Gastrocnemius medialis (tissue), 4 donors: ENCODE data around the gene ATXN7. TPM values are rescaled to one million over a fixed set of nuclear protein-coding genes. Genes with fewer than 3 reads are reported as not detected.

Source experiments
- ATAC-seq, 2 donors: fragments of 150-250 bp; one replicate each; pipeline ENCODE4 v1.9.1; 2016
- DNase-seq, 2 donors: peaks; one replicate each; pipeline ENCODE4 v3.0.0-alpha.2; 2019
- H3K27ac ChIP-seq, 4 donors: fragments of 200-600 bp; sonication (generic); 1 replicate in 1 of 4; 2 replicates in 3 of 4; pipeline ENCODE4 v1.5.1; 2016 to 2018; ENCODE audit warnings: mild to moderate bottlenecking in 2 of 4, moderate library complexity in 1 of 4
- H3K27me3 ChIP-seq, 3 donors: fragments of 200-600 bp; sonication (generic) in 2 of 3; 1 replicate in 1 of 3; 2 replicates in 2 of 3; pipeline versions ENCODE4 v1.5.1 to v1.6.0; 2016 to 2019; ENCODE audit warnings: mild to moderate bottlenecking in 1 of 3, moderate library complexity in 1 of 3
- H3K36me3 ChIP-seq, 2 donors: fragments of 200-600 bp; sonication (generic) in 1 of 2; one replicate each; pipeline ENCODE4 v1.5.1; 2017 to 2018
- H3K4me1 ChIP-seq, 2 donors: fragments of 200-600 bp; sonication (generic) in 1 of 2; one replicate each; pipeline ENCODE4 v1.5.1; 2016 to 2017; ENCODE audit warnings: mild to moderate bottlenecking in 2 of 2
- H3K4me3 ChIP-seq, 4 donors: fragments of 200-600 bp; sonication (generic) in 3 of 4; 1 replicate in 1 of 4; 2 replicates in 3 of 4; pipeline ENCODE4 v1.5.1; 2016 to 2019; ENCODE audit warnings: mild to moderate bottlenecking in 2 of 4
- H3K9me3 ChIP-seq, 3 donors: fragments of 200-600 bp; sonication (generic) in 2 of 3; 1 replicate in 1 of 3; 2 replicates in 2 of 3; pipeline ENCODE4 v1.5.1; 2016 to 2019
- POLR2A ChIP-seq, 2 donors: fragments of 450-650 bp; IDR thresholded peaks; one replicate each; pipeline ENCODE4 v1.6.1; 2017; ENCODE audit warnings: antibody characterized with exemption in 2 of 2, mild to moderate bottlenecking in 2 of 2, moderate library complexity in 2 of 2
- in situ Hi-C, 4 donors: fragments of 200-750 bp; cut with MboI; loops; one replicate each; pipeline versions ENCODE4 v1.15.0 to v1.8.0; 2017; ENCODE audit warnings: low sequenced_read_pairs in 4 of 4
- intact Hi-C: fragments of 100-400 bp; cut with DNase I; formaldehyde crosslinking; loops from one replicate; pipeline ENCODE4 v1.15.1; 2023; ENCODE audit warnings: low total_unique reads
- total RNA-seq, 4 donors: library from RNA; depleted of rRNA; stranded (reverse); fragments of >200 nt; gene quantifications; one replicate each; pipeline versions ENCODE4 v1.1.0 to v1.2.3, GENCODE V29; 2016
- TF ChIP-seq, protein P1 (sequence below), 5 experiments: fragments of 450-650 bp in 3 of 5; fragments of 200-600 bp in 2 of 5; sonication (generic) in 2 of 5; IDR thresholded peaks in 4 of 5; conservative IDR thresholded peaks in 1 of 5; 1 replicate in 4 of 5; 2 replicates in 1 of 5; pipeline ENCODE4 v1.5.1; 2016 to 2019; ENCODE audit warnings: antibody characterized with exemption in 5 of 5, mild to moderate bottlenecking in 3 of 5, moderate library complexity in 3 of 5

Gene ATXN7
- total RNA-seq, 4 donors from 2014 or later: 14.5 to 27.4 (median 23.7) TPM

DNA sequence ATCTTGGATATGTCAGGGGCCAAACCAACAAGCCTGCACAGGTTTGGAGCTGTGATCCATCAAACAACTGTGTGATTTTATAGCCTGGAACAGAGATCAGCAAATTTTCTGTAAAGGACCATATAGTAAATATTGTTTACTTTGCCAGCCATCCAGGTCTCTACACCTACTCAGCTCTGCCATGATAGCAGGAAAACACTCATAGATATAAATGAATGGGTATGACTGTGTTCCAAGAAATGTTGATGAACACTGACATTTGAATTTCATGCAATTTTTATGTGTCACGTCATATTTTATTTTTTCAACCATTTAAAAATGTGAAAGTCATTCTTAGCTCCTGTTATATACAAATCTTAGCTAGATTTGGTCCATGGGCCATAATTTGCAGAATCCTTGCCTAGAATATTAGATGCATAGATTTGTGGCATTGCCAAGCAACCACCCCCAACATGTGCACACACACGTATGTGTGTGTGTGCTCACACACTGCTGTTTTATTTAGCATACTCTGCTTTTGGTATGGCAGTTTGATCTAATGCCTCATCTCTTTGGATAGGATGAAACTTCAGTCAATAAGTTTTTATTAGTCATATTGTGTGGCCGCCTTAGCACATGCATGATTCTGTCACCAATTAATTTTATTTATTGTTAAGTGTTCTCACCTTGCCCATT is 6.4 kb downstream of the ATXN7 start:
- intact Hi-C loops: loop anchor here (10.0 kb wide), 1 partner anchor 125 kb away; no protein-coding TSS in a partner anchor
- Histone ChIP-seq H3K27me3 (no peaks in the 10 kb centered on the region), H3K4me3 (no peak overlapping the region), H3K4me1 (peaks cover 15 to 28% of the 10 kb centered on the region in 2 donors), H3K36me3 (no peaks in the 10 kb centered on the region), H3K27ac (no peak overlapping the region), H3K9me3 (no peaks in the 10 kb centered on the region)
- in situ Hi-C loops: loop anchor here in 1 of 4 donors (5.0 kb wide), 1 partner anchor 37 kb away; no protein-coding TSS in a partner anchor
- DNase-seq (no peak), ATAC-seq (no peak)
- no peak for TF ChIP-seq POLR2A (IDR thresholded peaks at IDR 0.05)
- TF ChIP-seq, protein P1, sequence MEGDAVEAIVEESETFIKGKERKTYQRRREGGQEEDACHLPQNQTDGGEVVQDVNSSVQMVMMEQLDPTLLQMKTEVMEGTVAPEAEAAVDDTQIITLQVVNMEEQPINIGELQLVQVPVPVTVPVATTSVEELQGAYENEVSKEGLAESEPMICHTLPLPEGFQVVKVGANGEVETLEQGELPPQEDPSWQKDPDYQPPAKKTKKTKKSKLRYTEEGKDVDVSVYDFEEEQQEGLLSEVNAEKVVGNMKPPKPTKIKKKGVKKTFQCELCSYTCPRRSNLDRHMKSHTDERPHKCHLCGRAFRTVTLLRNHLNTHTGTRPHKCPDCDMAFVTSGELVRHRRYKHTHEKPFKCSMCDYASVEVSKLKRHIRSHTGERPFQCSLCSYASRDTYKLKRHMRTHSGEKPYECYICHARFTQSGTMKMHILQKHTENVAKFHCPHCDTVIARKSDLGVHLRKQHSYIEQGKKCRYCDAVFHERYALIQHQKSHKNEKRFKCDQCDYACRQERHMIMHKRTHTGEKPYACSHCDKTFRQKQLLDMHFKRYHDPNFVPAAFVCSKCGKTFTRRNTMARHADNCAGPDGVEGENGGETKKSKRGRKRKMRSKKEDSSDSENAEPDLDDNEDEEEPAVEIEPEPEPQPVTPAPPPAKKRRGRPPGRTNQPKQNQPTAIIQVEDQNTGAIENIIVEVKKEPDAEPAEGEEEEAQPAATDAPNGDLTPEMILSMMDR (IDR thresholded peaks at IDR 0.05 in 4 of 5, conservative IDR thresholded peaks at IDR 0.05 in 1 of 5): no peak

DNA sequence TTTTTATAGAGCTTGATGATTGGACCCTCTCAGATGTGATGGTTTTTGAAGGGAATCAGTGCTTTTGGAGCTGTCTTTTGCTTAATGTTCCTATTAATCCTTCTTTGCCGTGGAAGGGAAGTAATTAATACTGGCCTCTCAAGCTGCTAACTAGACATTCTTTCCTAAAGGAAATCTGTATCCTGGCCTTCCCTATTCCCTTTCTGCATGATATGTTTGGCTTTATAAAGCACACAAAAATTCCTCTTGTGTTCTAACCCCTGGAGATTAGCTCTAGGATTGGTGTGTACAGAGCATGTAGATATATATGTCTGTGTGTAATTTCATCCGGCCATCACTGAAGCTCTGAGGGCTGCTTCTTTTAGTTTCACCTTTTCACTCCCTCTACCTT is 6.9 kb downstream of the ATXN7 start:
- Histone ChIP-seq H3K27ac (no peak overlapping the region), H3K27me3 (no peaks in the 10 kb centered on the region), H3K4me1 (peaks cover 19 to 33% of the 10 kb centered on the region in 2 donors), H3K9me3 (no peaks in the 10 kb centered on the region), H3K36me3 (no peaks in the 10 kb centered on the region), H3K4me3 (no peak overlapping the region)
- no peak for DNase-seq
- intact Hi-C loops (no loop called here), in situ Hi-C loops (no loop called here)
- ATAC-seq: peak in 1 of 2 donors; percentile 27
- TF ChIP-seq, protein P1 (IDR thresholded peaks at IDR 0.05 in 4 of 5, conservative IDR thresholded peaks at IDR 0.05 in 1 of 5): no peak
- no peak for TF ChIP-seq POLR2A (IDR thresholded peaks at IDR 0.05)

DNA sequence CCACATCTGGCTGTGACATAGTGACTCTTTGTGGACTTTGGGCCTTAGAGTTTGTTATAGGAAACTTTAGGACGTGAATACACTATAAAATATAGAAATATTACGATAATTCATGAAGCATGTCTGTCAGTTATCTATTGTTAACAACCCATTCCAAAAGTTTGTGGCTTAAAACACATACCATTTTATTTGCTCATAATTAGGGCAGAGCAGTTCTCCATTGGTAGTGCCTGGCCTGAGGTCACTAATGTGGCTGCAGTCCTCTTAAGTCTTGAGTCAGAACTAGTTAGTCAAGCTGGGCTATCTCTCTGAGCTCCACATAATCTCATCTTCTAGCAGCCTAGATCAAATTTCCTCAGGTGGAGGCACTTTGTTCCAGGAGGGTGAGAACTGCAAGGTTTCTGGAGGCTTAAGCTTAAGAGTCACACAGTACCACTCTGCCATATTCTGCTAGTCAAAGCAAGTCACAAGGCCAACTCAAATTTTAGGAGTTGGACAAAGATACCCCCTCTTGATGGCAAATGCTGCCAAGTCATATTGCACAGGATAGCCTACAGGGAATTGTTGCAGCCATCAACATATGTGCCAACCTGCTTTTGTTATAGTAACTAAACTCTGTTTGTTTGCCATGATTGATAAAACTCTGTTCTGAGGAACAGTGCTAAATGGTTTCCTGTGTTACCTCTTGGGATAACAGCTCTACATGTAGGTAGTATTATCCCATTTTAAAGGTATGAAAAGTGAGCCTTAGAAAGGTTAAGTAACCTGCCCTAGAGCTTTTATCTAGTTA is 8.7 kb downstream of the ATXN7 start:
- ATAC-seq (peak in 1 of 2 donors; percentile 18), DNase-seq (no peak)
- no peak for TF ChIP-seq POLR2A (IDR thresholded peaks at IDR 0.05)
- TF ChIP-seq, protein P1 (IDR thresholded peaks at IDR 0.05 in 4 of 5, conservative IDR thresholded peaks at IDR 0.05 in 1 of 5): no peak
- no peaks in the 10 kb centered on the region for H3K9me3 ChIP-seq
- in situ Hi-C loops (no loop called here), intact Hi-C loops (no loop called here)
- no peak overlapping the region for H3K27ac ChIP-seq
- H3K4me1 ChIP-seq: peaks cover 27 to 50% of the 10 kb centered on the region in 2 donors
- H3K4me3 ChIP-seq: no peak overlapping the region
- H3K27me3 ChIP-seq: no peaks in the 10 kb centered on the region
- H3K36me3 ChIP-seq: no peaks in the 10 kb centered on the region

DNA sequence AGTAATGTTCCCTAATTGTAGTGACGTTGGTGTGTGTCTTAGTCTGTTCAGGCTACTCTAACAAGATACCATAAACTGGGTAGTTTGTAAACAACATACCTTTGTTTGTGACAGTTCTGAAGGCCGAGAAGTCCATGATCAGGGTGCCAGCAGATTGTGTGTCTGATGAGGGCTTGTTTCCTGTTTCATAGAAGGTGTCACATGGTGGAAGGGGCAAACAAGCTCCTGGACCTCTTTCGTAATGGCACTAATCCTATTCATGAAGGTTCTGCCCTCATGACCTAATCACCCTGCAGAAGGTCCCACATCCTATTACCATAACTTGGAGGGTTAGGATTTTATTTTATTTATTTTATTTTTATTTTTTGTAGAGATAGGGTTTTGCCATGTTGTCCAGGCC is 11.1 kb downstream of the ATXN7 start:
- TF ChIP-seq POLR2A (IDR thresholded peaks at IDR 0.05): no peak
- TF ChIP-seq, protein P1 (IDR thresholded peaks at IDR 0.05 in 4 of 5, conservative IDR thresholded peaks at IDR 0.05 in 1 of 5): no peak
- intact Hi-C loops (no loop called here), in situ Hi-C loops (no loop called here)
- H3K27ac ChIP-seq: no peak overlapping the region
- H3K27me3 ChIP-seq: no peaks in the 10 kb centered on the region
- H3K4me1 ChIP-seq: peaks cover 38 to 59% of the 10 kb centered on the region in 2 donors
- ATAC-seq: no peak
- H3K9me3 ChIP-seq: no peaks in the 10 kb centered on the region
- no peaks in the 10 kb centered on the region for H3K36me3 ChIP-seq
- no peak for DNase-seq
- H3K4me3 ChIP-seq: no peak overlapping the region
